Posterior vena cava (tissue), 2 donors: ENCODE data around the gene XPO6. TPM values are rescaled to one million over a fixed set of nuclear protein-coding genes. Genes with fewer than 3 reads are reported as not detected.
A peak's percentile ranks its signal among the peaks of the same experiment; 100 is the strongest.
"Not testable (repeated sequence)": the region's sequence is repeated elsewhere in the genome, so short reads cannot be mapped to it uniquely, and the experiment has no call there.

Source experiments
- DNase-seq: peaks from one replicate; pipeline ENCODE4 v3.0.0-alpha.2; 2020; ENCODE audit warnings: low spot score
- intact Hi-C, 2 donors: fragments of 100-400 bp; cut with DNase I; formaldehyde crosslinking; loops; one replicate each; pipeline versions ENCODE4 v1.14.1 to v1.14.2; 2022 to 2023
- total RNA-seq, 2 donors: library from RNA; stranded (reverse); fragmentation: NEBNext Ultra II Directional; extraction: Animal tissue kit (Norgen Biotek cat#: 25700); gene quantifications; one replicate each; pipeline ENCODE4 v1.2.1, GENCODE V29; 2021
- donor health status: DM: yes; HTN: yes; CAD: no.
- donor health status: DM: yes; HTN: yes; CAD: no.

The XPO6 gene
- total RNA-seq, 2 donors from 2014 or later = 86.9 to 99.7 TPM

- intact Hi-C loops = loop anchor here in 1 of 2 donors (10.0 kb wide), 1 partner anchor 74 kb away; no protein-coding TSS in a partner anchor
- DNase-seq = peak; percentile 83
Observed at GRCh38 chr16:28130099-28131088, 81.4 kb downstream of the XPO6 start.

- DNase-seq = no peak
- intact Hi-C loops = loop anchor here in 1 of 2 donors (2.0 kb wide), 1 partner anchor 122 kb away; no protein-coding TSS in a partner anchor
Observed at GRCh38 chr16:28126684-28127620, 84.8 kb downstream of the XPO6 start.

GRCh38 chr16:28125592-28125991 is 86.2 kb downstream of the XPO6 start:
- no peak for DNase-seq
- intact Hi-C loops = no loop called here

- intact Hi-C loops = no loop called here
- no peak for DNase-seq
Observed at GRCh38 chr16:28121527-28121926, 90.2 kb downstream of the XPO6 start.

- no peak for DNase-seq
- intact Hi-C loops = no loop called here
Observed at GRCh38 chr16:28120754-28121153, 91.0 kb downstream of the XPO6 start.

- intact Hi-C loops = no loop called here
- DNase-seq = no peak
Observed at GRCh38 chr16:28118637-28119036, 93.1 kb downstream of the XPO6 start.

GRCh38 chr16:28117168-28117565 is 94.6 kb downstream of the XPO6 start:
- no peak for DNase-seq
- intact Hi-C loops = no loop called here

- DNase-seq = not testable (repeated sequence)
Observed at GRCh38 chr16:28115866-28116265, 95.9 kb downstream of the XPO6 start.

GRCh38 chr16:28112908-28113307 is 98.9 kb downstream of the XPO6 start:
- no peak for DNase-seq
- intact Hi-C loops = no loop called here

More at GRCh38 chr16:28115866-28116265, 95.9 kb downstream of the XPO6 start:
- intact Hi-C loops = not testable (repeated sequence)

- DNase-seq = no peak
- intact Hi-C loops = no loop called here
Observed at GRCh38 chr16:28110977-28111376, 100.8 kb downstream of the XPO6 start.

GRCh38 chr16:28110479-28110878 is 101.3 kb downstream of the XPO6 start:
- intact Hi-C loops = no loop called here
- DNase-seq = no peak

- DNase-seq = no peak
- intact Hi-C loops = no loop called here
Observed at GRCh38 chr16:28110074-28110473, 101.7 kb downstream of the XPO6 start.

- no peak for DNase-seq
- intact Hi-C loops = no loop called here
Observed at GRCh38 chr16:28108590-28109247, 103.0 kb downstream of the XPO6 start.

- intact Hi-C loops = no loop called here
- DNase-seq = no peak
Observed at GRCh38 chr16:28107232-28107631, 104.5 kb downstream of the XPO6 start.

GRCh38 chr16:28106467-28107215 is 105.1 kb downstream of the XPO6 start:
- no peak for DNase-seq
- intact Hi-C loops = no loop called here

- DNase-seq = no peak
- intact Hi-C loops = no loop called here
Observed at GRCh38 chr16:28105954-28106353, 105.8 kb downstream of the XPO6 start.

- no peak for DNase-seq
- intact Hi-C loops = no loop called here
Observed at GRCh38 chr16:28105297-28105696, 106.5 kb downstream of the XPO6 start.

GRCh38 chr16:28104404-28104803 is 107.4 kb downstream of the XPO6 start:
- intact Hi-C loops = no loop called here
- no peak for DNase-seq
